ENCODE measurements around the gene USP34.

USP34 gene

GRCh38 chr2:61380056-61380881 is 90.6 kb downstream of the USP34 start:
- no peak for TF ChIP-seq POLR2A (IDR thresholded peaks at IDR 0.05; ENCODE audit: low read depth, low read length)
- FAIRE-seq: no peak
- no peak for DNase-seq (ENCODE audit: insufficient read length, low spot score)

GRCh38 chr2:61379521-61379920 is 91.4 kb downstream of the USP34 start:
- DNase-seq (ENCODE audit: insufficient read length, low spot score): no peak
- no peak for FAIRE-seq
- TF ChIP-seq POLR2A (IDR thresholded peaks at IDR 0.05; ENCODE audit: low read depth, low read length): no peak

GRCh38 chr2:61378281-61378680 is 92.6 kb downstream of the USP34 start:
- no peak for FAIRE-seq
- DNase-seq (ENCODE audit: insufficient read length, low spot score): no peak
- no peak for TF ChIP-seq POLR2A (IDR thresholded peaks at IDR 0.05; ENCODE audit: low read depth, low read length)

DNA sequence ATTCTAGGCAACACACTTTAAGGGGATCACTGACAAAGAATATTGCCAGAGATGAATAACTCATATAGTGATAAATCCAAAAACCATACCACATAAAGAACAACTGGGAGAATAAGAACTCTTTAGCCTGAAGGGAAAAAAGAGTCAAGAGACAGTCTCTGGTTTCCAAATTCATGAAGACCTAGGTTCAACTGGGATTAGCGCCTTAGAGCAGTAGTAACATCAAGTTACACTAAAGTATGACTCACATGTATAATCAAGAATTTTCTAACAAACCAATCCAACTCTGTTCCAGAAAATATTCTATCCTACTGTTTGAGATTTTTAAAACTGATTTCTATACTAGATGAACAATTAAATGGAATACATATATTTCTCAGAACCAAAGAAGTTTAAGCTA is 93.8 kb downstream of the USP34 start:
- TF ChIP-seq POLR2A (IDR thresholded peaks at IDR 0.05; ENCODE audit: low read depth, low read length): no peak
- no peak for FAIRE-seq
- no peak for DNase-seq (ENCODE audit: insufficient read length, low spot score)

DNA sequence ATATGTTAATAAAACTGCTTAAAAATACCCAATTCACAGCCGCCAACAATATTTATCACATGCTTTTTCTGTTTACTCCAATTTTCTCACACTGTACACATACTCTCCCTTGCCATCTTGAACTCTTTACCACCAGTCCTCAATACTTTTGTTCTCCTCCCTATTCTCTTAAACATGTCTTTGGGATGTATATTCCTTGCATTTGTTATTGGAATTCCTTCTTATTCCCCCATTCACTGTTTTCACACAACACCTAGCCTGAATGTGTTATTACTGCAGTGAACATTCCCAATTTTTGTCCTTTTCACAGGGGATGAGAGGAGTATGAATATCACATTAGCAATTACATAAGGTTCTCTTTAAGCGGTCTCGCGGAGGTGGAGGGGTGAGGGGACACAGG is 94.7 kb downstream of the USP34 start:
- DNase-seq (ENCODE audit: insufficient read length, low spot score) (no peak), FAIRE-seq (no peak)
- TF ChIP-seq POLR2A (IDR thresholded peaks at IDR 0.05; ENCODE audit: low read depth, low read length): no peak

DNA sequence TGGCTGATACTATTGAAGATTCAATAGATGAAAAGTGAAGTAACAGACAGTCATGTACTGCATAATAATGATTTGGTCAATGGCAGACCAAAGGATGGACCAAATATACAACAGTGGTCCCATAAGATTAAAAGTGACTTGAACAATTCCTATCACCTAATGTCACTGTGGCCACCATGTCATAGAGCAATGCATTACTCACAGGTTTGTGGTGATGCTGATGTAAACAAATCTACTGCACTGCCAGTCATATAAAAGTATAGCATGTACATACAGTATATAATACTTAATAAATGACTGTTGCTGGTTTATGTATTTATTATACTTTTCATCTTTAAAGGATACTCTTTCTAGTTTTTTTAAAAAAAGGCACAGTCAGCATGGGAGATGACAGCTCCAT is 99.9 kb downstream of the USP34 start:
- no peak for TF ChIP-seq POLR2A (IDR thresholded peaks at IDR 0.05; ENCODE audit: low read depth, low read length)
- FAIRE-seq: peak; percentile 57
- DNase-seq (ENCODE audit: insufficient read length, low spot score): no peak

DNA sequence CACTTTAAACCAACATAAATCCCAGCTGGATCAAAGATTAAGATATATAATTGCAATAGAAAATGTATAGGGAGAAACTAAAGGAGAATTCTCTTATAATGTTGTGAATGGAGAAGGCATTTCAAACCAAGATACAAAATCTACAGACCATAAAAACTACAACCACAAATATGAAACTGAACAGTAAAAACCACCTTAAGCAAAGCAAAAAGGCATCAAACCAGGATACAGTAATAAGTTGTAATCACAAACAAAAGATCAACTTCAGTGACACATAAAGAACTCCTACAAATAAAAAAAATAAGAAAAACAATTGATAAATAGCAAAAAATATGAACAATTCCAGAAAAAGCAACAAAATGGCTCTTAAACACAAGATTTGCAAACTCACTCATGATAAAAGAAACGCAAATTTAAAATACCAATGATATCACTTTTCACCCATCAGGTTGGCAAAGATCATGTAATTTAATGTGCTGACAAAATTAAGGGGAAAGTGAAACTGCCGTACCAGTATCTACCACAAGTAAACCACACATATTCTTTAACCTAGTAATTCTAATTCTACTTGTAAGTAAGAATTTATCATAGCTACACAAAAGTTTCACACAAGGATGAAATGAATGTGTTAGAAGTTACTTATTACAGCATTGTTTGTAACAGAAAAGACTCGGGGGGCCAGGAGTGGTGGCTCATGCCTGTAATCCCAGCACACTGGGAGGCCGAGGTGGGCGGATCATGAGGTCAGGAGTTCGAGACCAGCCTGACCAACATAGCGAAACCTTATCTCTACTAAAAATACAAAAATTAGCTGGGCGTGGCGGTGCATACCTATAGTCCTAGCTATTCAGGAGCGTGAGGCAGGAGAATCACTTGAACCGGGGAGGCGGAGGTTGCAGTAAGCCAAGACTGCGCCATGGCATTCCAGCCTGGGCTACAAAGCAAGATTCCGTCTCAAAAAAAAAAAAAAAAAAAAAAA is 101.9 kb downstream of the USP34 start:
- peak; percentile 33 for FAIRE-seq
- TF ChIP-seq POLR2A (IDR thresholded peaks at IDR 0.05; ENCODE audit: low read depth, low read length): no peak

DNA sequence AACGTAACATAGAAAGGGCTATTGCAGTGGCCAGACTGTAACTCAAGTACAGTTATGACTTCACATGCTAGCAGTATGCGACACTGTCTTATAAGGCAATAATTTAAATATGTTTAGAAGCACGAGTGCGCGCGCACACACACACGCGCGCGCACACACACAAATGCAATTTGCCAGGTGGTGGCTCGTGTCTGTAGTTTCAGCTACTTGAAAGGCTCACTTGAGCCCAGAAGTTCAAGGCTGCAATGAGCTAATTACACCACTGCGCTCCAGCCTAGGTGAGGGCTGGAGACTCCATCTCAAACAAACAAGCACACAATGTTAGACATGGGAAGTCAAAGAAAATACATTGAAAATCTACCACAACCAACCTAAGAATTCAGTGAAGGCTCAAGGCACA is 103.7 kb downstream of the USP34 start:
- FAIRE-seq: no peak
- DNase-seq (ENCODE audit: insufficient read length, low spot score): no peak
- TF ChIP-seq POLR2A (IDR thresholded peaks at IDR 0.05; ENCODE audit: low read depth, low read length): no peak

More for the DNA sequence above, 101.9 kb downstream of the USP34 start:
- DNase-seq (ENCODE audit: insufficient read length, low spot score): no peak

DNA sequence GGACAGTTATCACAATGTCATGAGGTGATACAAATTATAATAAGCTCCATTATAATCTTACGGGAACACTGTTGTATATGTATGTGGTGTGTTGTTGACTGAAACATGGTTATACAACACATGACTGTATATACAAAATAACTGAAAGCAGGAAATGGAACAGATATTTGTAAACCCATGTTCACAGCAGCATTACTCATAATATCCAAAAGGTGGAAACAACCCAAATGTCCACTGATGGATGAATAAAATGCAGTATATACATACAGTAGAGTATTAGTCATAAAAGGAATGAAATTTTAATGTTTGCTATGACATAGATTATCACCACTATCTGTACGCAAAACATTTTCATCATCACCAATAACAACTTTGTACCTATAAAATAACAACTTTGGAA is 107.3 kb downstream of the USP34 start:
- no peak for TF ChIP-seq POLR2A (IDR thresholded peaks at IDR 0.05; ENCODE audit: low read depth, low read length)
- DNase-seq (ENCODE audit: insufficient read length, low spot score) (no peak), FAIRE-seq (no peak)

GRCh38 chr2:61362873-61363272 is 108.0 kb downstream of the USP34 start:
- no peak for DNase-seq (ENCODE audit: insufficient read length, low spot score)
- no peak for FAIRE-seq
- no peak for TF ChIP-seq POLR2A (IDR thresholded peaks at IDR 0.05; ENCODE audit: low read depth, low read length)

DNA sequence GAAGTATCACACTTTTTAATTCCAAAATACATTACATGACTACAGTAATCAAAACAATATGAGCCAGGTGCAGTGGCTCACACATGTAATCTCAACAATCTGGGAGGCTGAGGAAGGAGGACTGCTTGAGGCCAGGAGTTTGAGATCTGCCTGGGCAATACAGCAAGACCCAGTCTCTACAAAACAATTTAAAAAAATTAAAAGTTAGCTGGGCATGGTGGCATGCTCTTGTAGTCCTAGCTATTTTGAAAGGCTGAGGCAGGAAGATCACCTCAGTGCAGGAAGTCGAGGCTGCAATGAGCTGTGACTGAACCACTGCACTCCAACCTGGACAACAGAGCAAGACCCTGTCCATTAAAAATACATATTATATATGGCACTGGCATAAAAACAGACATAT is 109.8 kb downstream of the USP34 start:
- FAIRE-seq (no peak), DNase-seq (ENCODE audit: insufficient read length, low spot score) (no peak)
- TF ChIP-seq POLR2A (IDR thresholded peaks at IDR 0.05; ENCODE audit: low read depth, low read length): no peak

GRCh38 chr2:61359058-61359457 is 111.8 kb downstream of the USP34 start:
- TF ChIP-seq POLR2A (IDR thresholded peaks at IDR 0.05; ENCODE audit: low read depth, low read length): no peak
- FAIRE-seq (no peak), DNase-seq (ENCODE audit: insufficient read length, low spot score) (no peak)

DNA sequence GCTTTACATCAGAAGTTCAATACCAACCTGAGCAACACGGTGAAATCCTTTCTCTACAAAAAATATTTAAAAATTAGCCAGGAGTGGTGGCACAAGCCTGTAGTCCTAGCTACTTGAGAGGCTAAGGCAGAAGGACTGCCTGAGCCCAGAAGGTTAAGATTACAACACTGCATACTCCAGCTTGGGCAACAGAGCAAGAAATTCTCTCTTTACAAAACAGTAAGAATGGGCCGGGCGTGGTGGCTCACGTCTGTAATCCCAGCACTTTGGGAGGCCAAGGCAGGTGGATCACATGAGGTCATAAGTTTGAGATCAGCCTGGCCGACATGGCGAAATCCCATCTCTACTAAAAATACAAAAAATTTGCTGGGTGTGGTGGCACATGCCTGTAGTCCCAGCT is 113.2 kb downstream of the USP34 start:
- FAIRE-seq: no peak
- no peak for TF ChIP-seq POLR2A (IDR thresholded peaks at IDR 0.05; ENCODE audit: low read depth, low read length)
- DNase-seq (ENCODE audit: insufficient read length, low spot score): no peak

DNA sequence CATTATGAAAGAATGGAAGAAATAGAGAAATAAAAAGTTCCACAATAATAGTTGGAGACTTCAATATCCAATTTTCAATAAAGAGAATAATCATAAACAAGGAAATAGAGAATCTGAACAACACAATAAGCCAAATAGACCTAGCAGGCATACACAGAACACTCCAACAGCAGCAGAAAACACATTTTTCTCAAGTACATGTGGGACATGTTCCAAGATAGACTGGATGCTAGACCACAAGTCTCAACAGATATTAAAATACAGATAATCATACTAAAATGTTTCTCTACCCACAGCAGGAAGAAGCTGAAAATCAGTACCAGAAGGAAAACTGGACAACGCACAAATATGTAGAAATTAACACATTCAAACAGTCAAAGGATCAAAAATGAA is 113.9 kb downstream of the USP34 start:
- no peak for DNase-seq (ENCODE audit: insufficient read length, low spot score)
- FAIRE-seq: peak; percentile 20
- no peak for TF ChIP-seq POLR2A (IDR thresholded peaks at IDR 0.05; ENCODE audit: low read depth, low read length)

Measured in H54 (cell line).